HG02943 (cell line): ENCODE data around the gene MCRIP2.

ENCODE experiments used
- ATAC-seq: cut with Tn5 transposase; IDR thresholded peaks from one replicate; pipeline ENCODE4 v1.9.1; 2021; ENCODE audit warnings: mild to moderate bottlenecking, low read depth, moderate library complexity; ENCODE audit not compliant: unreplicated experiment

Gene MCRIP2

GRCh38 chr16:693364-693763 lies 51.7 kb downstream of the MCRIP2 start:
- no peak for ATAC-seq

- ATAC-seq = no peak
Measured at GRCh38 chr16:693766-694165, 52.1 kb downstream of the MCRIP2 start.

- ATAC-seq = no peak
Measured at GRCh38 chr16:694187-694862, 52.7 kb downstream of the MCRIP2 start.

DNA sequence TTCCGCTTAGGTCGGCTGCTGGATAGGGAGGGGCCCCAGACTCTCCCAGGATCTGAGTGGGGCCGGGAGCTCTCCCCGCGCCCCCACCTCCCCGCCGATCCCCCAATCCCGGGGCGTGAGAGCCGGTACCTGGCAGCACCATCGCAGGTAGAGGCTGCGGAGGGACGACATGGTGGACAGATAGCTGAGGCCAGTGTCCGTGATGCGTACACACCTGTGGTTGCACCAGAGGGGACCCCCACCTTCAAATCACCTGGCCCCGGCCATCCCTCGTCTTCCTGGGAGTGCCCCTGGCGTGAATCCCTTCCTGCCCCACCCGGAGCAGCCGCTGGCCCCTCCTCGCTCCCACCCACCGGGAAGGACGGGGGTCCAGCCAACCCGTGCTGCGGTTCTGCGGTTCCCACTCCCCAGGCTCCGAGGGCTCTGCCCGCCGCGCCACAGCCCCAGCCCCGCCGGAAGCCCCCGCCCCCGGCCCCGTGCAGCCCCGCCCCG lies 53.3 kb downstream of the MCRIP2 start:
- no peak for ATAC-seq

GRCh38 chr16:695355-696089 lies 53.9 kb downstream of the MCRIP2 start:
- no peak for ATAC-seq
